NCI-H526 treated with DMSO at 0.1 percent for 48 hours (cell line): ENCODE measurements around the gene DNTTIP2.
"Not testable (repeated sequence)": the region's sequence is repeated elsewhere in the genome, so short reads cannot be mapped to it uniquely, and the experiment has no call there.

Source experiments
- DNase-seq: peaks from one replicate; lab custom pipeline; 2025; lab: John Stamatoyannopoulos, UW

DNTTIP2 gene, protein sequence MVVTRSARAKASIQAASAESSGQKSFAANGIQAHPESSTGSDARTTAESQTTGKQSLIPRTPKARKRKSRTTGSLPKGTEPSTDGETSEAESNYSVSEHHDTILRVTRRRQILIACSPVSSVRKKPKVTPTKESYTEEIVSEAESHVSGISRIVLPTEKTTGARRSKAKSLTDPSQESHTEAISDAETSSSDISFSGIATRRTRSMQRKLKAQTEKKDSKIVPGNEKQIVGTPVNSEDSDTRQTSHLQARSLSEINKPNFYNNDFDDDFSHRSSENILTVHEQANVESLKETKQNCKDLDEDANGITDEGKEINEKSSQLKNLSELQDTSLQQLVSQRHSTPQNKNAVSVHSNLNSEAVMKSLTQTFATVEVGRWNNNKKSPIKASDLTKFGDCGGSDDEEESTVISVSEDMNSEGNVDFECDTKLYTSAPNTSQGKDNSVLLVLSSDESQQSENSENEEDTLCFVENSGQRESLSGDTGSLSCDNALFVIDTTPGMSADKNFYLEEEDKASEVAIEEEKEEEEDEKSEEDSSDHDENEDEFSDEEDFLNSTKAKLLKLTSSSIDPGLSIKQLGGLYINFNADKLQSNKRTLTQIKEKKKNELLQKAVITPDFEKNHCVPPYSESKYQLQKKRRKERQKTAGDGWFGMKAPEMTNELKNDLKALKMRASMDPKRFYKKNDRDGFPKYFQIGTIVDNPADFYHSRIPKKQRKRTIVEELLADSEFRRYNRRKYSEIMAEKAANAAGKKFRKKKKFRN

DNA sequence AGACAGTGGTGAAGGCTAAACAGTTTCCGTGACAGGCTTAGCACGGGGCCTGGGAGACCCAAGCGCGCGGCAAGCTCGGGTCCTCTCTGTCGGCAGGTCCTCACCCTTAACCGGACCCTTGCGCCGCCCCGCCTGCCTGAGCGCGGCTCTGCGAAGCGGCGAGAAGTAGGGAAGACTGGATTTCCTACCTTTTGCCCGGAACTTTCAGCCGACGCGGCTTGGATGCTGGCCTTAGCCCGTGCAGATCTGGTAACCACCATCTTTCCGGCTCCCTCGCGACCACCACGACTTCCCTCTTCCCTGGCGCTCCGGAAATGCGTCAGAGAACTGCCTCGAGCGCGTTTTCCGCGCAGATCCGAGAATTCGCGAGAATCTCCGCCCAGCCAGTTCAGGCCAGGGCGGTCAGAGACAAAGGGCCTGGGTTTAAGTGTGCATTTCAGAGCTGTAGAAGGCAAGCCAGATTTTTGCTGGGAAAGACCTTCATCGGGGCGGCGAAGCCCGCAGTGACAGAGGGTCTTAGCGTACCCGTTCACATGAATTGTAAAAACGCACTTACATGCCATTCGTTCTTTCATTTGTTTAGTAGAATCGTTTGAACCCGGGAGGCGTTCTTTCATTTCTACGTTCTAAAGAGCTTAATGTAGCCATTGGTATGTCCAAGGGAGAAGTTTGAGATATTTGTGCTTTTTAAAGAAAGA, at the start of gene DNTTIP2:
Gene DNTTIP2, minus strand, starts transcription at position 318 of the 698 bp plus-strand sequence. Its CDS starts 58 bp downstream, at position 260.
- DNase-seq, result peak; percentile 74

DNA sequence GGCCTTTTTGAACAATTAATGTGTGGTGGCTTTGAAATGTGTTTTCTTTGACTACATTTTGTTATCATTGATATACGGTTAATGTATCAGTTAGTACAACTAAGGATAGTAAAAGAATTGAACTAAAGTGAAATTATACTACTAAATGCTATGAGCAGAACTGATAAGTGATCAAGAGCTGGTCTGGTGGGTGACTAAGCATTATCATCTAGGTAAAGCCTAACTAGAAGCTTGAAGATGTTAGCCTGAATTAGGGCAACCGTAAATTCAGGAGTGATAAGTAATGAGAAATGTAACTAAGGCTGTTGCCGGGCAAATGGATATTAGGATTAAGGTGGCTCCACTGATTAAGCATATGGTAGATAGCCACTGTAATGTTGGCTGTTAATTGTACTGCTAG, 46.2 kb upstream of the DNTTIP2 start:
- DNase-seq, result no peak

DNA sequence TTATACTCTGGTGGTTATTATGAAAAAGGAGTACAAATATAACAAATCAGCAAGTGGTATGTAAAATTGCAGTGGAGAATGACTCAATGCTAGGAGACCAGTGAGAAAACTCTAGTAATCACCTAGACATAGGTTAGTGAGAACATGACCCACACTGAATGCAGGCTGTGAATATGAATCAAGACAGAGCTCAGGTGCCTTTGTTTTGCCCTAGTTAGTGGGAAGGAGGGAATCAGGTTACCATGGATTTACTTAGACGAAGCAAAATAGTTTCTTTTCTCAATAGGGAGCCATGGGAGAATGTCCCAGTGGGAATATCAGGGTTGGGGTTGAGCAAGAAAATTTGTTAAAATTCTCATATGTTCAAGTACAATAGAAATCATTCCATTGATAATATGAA, 40.8 kb upstream of the DNTTIP2 start:
- no peak for DNase-seq

DNA sequence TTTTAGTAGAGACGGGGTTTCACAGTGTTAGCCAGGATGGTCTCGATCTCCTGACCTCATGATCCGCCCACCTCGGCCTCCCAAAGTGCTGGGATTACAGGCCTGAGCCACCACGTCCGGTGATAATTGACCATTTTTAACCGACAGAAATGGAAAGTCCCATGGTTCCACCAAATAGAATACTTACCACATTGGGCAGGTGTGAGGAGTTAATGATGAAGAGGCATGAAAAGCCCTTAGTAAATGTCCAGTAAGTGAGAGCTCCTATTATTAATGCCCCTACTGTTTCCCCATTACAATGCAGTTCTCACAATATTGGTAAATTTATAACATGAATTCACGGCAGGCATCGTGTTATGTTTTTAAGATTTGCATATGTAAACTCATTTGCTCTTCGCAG, 38.3 kb upstream of the DNTTIP2 start:
- no peak for DNase-seq

DNA sequence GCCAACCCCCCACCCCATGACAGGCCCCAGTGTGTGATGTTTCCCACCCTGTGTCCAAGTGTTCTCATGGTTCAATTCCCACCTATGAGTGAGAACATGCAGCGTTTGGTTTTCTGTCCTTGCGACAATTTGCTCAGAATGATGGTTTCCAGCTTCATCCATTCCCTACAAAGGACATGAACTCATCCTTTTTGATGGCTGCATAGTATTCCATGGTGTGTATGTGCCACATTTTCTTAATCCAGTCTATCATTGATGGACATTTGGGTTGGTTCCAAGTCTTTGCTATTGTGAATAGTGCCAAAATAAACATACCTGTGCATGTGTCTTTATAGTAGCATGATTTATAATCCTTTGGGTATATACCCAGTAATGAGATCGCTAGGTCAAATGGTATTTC, 31.9 kb upstream of the DNTTIP2 start:
- not testable (repeated sequence) for DNase-seq

DNA sequence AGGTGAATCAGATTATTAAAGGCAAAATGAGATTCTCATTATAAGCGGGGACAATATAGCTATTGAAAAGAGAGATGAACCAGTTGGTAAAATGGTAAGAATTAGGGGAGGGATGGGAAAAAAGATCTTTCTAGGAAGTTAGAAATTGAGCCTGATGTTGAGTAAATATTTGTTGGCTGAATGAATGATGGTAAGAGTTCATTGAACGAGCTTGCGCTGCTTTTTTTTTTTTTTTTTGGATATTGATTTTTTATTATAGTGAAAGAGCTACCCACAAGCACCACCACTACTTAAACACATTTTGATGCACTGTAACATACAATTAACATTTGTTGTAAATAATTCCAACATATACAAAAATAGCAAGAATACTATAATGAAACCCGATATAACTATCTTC, 31.3 kb upstream of the DNTTIP2 start:
- DNase-seq, result no peak

DNA sequence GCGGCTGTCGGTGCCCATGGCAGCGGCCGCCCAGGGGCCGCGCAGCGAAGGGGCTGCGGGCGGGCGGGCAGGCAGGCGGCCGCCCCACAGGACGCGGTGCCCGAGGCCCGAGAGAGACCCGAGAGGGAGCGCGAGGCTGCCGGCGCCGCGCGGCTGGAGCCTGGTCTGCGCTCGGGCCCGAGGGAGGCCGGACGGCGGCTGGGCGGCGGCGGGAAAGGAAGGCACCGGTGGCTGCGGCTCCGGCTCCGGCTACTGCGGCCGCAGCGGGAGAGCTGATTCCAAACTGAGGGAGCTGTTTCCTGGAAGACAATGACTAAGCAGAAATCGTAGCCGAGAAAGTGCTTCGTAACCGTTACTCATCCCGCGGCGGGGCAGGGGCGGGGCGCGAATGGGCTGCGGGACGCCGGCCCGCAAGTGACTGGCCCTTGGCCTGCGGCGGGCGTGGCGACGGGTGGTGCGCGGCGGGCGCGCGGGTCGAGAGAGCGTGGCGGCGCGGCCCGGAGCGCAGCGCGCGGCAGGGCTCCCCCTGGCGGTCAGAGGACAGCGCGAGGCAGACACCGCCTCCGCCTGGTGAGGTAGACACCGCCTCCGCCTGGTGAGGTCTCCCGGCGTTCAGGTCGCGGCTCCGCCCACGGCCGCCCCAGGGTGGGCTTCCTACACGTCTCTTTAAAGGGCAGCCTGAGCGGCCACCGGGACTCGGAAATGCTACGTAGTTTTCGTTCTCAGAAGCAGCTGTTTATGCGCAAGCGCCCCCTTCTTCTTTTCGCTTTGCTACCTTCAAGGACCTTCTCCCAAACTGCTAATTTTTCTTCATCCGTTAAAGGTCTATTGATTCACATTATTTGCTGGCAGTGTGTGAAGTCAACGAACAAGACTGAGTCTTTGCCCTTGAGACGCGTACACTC, 30.4 kb upstream of the DNTTIP2 start, which contains the start of gene GCLM:
Gene GCLM, minus strand, starts transcription at position 285 of the 905 bp plus-strand sequence. Its CDS starts 267 bp downstream, at position 18.
- DNase-seq, result peak; percentile 75

DNA sequence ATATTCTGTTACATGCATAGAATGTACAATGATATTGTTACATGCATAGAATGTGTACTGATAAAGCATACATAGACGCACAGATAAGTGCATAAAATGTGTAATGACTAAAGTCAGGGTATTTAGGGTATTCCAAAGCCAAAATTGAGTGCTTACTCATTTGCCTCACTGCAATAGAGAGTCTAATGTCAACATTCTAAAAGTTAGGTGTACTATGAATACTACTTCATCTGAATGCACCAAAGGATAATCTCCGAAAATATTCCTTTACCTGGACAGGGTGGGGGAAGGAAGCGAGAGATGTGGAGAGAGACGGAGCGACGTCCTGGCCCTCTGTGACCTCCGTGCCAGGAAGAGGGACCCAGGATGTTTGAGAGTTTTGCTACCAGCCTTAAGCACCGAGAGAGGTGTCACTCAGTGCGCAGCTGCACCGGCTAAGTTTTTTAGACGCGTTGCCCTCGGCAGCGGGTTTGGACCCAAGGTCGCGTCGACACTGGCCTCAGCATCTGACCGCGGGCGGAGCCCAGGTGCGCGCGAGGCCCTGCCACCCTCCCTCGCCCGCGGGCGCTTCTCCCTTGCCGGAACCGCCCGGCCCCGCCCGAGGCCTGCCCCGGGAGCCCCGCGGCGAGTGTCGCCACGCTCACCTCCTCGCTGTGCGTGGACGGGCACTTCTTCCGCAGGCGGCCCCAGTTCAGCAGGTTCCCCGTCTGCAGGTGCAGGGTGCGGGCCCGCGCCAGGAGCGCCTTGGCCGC, 29.6 kb upstream of the DNTTIP2 start:
- no peak for DNase-seq

DNA sequence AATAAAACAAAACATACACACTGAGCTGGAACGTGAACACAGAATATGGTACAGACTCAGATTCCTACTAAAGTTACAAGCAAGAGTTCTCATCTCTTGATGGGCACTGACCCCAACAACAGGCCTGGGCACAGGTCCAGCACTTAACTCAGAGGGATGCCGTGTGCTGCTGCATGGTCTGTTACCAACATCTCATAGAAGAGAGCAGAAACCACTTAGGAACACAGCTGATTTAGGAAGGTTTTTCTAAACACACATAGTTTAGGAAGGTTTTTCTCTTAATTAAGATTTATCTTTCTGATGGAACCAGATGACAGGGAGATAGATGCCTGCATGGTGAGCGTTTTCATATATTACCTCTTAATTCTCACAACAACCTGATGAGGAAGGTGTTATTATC, 28.7 kb upstream of the DNTTIP2 start:
- DNase-seq, result no peak

DNA sequence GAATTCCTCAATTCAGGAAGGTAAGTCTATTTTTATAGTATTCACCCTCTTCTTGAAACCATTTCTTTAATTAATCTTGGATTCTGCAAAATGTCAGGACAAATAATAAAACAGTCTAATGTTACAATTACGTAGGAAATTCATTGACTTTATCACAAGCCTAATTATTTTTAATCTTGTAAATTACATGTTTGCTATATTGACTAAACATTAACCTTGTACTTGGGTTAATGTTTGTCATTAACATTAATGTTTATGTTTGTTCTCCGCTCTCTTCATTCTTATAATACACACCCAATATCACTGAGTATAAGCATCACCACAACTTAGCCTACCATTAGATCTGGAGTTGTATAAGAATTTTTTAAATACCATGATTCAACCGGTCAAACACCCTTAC, 27.5 kb upstream of the DNTTIP2 start:
- DNase-seq, result no peak

DNA sequence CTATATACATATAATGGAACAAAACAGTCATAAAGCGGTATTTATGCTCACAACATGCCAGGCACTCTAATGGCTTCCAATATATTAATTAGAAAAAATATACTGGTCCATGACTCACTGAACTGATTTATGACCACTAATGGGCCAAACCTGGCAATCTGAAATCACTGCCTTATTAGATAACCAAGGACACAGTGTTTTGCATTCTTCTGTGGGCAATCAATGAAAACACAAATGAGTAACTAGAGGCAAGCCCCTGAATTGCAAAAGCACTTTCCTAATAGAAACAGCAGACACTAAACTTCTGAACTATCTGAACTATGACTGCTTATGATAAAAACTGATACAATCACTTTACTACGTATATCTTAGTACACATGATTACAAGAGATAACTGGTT, 26.7 kb upstream of the DNTTIP2 start:
- no peak for DNase-seq

DNA sequence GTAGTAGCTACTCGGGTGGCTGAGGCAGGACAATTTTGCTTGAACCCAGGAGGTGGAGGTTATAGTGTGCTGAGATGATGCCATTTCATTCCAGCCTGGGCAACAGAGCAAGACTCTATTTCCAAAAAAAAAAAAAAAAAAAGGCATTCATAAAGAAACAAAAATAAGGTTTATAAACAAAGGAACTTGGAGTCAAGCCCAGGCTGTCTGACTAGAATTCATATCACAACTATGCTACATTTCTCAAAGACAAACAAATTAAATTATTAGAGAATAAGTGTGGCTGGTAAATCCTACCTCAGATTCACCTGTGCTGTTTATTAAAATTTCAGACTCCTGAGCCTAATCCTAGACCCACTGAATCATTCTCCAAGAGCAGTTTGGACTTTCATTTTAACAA, 26.0 kb upstream of the DNTTIP2 start:
- no peak for DNase-seq

DNA sequence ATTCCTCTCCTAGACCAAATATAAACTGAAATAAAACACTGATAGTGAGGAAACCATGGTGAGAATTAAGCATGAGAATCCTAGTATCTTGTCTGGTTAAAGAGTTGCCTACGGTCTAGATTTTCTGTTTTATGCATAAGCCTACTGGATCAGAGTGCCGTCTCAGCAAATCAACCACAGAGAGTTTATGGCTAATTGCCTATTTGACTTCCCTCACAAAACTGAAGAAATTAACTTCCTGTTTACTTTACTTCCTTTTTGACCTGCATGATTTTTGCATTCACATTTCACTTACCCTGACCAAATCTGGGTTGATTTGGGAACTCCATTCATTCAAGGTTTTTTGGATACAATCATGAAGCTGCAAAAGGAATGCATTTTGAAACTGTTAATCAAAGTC, 25.2 kb upstream of the DNTTIP2 start:
- no peak for DNase-seq

DNA sequence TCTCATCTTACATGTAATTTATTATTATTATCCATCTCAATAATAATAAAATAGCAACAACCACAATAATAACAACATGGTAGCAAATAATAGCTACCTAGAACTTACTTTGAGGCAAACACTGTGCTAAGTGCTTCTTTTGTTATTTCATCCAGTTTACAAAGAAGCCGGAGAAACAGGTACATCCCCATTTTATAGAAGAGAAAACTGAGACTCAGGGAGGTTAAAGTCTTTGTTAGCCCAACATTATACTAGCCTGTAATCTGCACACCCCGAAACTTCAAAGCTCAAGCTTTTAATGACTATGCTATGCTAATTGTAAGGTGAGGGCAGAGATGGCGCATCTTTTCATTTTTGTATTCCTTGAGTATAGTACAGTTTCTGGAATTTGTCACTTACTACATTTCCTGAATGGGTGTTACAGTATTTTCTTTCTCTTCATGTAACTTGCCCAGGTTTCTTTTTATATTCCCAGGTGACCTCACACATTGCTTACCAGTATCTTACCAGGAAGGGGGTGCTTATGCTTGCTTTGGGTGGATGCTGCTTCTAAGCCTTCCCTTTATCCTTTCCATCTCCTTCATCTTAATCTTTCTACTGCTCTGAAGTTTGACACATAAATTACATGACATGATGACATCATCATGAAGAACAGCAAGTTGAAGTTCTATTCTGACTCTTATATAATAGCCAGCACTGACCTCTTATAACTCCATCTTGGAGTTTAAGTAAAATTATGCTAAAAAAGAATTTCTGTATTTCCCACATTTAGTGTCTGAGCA, 21.9 kb upstream of the DNTTIP2 start:
- DNase-seq, result no peak

DNA sequence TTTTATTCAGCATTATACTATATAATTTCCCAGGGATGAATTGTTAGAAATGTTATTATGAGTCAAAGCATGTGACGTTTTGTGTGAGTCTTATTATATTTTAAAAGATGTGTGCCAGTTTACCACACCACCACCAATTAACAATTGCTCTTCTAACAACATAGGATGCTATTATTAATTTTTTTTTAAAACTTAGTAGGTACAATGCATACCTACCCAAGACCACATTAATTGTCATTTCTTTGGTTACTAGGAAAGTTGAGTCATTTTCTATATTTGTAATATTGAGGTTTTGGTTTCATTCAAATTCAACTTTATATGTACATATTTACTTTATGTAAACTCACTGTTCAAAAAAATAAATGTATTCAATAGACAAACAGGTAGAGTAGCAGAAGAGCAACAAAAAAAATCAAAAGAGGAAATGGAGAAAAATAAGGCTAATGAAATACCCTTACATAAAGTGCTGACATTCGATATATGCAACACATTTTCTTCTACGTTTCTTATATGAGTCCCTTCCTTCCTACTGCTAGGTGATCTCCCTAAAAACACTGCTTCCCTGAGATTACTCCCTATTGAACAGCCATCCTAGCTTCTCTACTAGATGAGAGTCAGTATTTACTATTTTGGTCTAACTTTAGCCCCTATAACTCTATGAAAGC, 20.7 kb upstream of the DNTTIP2 start:
- DNase-seq, result no peak

DNA sequence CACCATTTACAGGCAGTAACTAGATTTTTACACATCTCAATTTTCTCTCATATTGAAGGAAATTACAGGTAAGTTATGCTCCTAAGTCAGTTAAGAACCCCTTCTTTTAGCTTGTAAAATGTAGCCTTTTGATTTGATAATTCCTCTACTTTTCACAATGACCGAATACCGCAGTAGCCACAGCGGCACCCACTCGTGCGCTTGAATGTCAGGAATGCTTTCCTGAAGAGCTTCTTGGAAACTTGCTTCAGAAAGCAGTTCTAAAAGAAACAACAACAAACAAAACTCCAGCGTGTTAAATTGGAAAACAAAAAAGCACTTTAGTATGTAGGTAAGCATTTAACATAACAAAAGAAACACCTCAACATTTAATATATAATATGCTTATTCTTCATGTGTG, 9.9 kb upstream of the DNTTIP2 start:
- no peak for DNase-seq

DNA sequence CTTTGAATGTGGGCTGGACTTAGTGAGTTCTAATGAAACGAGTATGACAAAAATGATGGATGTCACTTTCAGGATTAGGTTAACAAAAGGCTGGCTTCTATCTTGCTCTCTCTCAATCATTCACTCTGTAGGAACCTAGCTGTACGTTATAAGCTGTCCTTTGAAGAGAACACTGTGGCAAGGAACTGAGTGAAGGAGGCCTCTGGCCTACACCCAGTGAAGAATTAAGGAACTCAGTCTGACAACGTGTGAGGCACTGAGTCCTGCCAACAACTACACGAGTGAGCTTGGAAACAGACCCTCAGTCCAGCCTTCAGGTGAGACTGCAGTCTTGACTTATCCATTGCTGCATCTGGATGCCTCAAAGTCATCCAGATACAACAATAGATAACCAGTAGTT, 3.3 kb upstream of the DNTTIP2 start:
- no peak for DNase-seq

DNA sequence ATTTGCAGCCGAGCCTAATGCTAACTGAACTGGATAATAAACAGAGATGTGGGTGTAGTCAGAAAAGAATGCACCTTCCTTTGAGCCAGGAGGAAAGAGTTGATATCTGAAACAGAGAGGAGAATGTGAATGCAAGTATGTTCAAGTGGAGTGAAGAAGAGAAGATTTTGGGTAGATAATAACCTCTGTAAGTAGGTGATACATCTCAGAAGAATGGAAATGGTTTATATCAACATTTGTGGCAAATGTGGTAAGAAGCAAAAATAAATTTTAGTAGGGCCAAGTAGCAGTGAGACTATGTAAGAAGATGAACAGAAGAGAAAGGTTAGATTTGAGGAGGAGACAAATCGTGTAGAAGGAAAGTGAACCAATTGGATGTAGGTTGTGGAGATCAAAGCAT, 1.7 kb upstream of the DNTTIP2 start:
- DNase-seq, result no peak

DNA sequence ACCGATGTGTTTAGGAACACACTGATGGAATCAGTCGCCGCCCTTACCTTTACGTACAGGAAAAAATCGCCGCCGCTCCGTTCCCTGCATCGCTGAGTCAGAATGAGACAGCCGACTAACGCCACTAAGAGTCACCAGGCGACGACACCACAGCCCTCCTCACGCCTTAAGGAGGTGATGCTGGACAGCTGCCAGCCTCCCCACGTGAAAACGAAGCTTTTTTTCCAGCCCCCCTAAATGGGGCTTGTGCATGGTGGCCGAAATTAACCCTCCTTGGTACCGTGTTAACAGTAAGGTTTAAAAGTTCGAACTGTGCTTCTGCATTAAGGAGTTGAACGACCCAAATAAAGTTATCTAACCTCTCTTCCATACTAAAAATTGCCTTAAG, 511 bp downstream of the DNTTIP2 start:
- no peak for DNase-seq

DNA sequence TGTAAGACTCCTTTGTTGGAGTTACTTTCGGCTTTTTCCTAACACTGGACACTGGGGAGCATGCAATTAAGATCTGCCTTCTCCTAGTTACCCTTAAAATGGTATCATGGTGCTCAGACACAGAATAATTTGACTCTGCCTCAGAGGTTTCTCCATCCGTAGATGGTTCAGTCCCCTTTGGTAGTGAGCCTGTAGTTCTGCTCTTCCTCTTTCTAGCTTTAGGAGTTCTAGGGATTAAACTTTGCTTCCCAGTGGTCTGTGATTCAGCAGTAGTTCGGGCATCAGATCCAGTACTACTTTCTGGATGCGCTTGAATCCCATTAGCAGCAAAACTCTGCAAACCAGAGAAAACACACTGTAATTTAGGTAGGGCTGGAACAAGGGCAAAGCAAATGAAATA, 1.5 kb downstream of the DNTTIP2 start:
- DNase-seq, result no peak
